Liver (tissue), 9 donors: ENCODE measurements around the gene DNM2. TPM values are rescaled to one million over a fixed set of nuclear protein-coding genes. Genes with fewer than 3 reads are reported as not detected.

ENCODE experiments used
- DNase-seq: peaks from one replicate; pipeline ENCODE4 v3.0.0-alpha.2; 2017; ENCODE audit warnings: low spot score
- H3K27ac ChIP-seq, 2 donors: one replicate each; pipeline ENCODE4 v1.7.0; 2013; ENCODE audit warnings: inconsistent platforms in 2 of 2, low read length in 2 of 2, control low read depth in 1 of 2, low read depth in 1 of 2, mild to moderate bottlenecking in 1 of 2
- H3K27me3 ChIP-seq, 4 donors: one replicate each; pipeline versions ENCODE4 v1.6.1 to v1.7.0; 2013; ENCODE audit warnings: low read length in 3 of 4, inconsistent platforms in 1 of 4, mild to moderate bottlenecking in 1 of 4, moderate library complexity in 1 of 4; ENCODE audit not compliant: control insufficient read depth in 4 of 4, insufficient read depth in 4 of 4
- H3K36me3 ChIP-seq, 4 donors: one replicate each; pipeline versions ENCODE4 v1.6.1 to v1.7.0; 2013; ENCODE audit warnings: low read length in 3 of 4, mild to moderate bottlenecking in 3 of 4, low read depth in 1 of 4, moderate library complexity in 1 of 4; ENCODE audit not compliant: control insufficient read depth in 4 of 4, insufficient read depth in 3 of 4
- H3K4me1 ChIP-seq, 4 donors: one replicate each; pipeline versions ENCODE4 v1.6.1 to v1.7.0; 2013; ENCODE audit warnings: low read length in 3 of 4, mild to moderate bottlenecking in 3 of 4, moderate library complexity in 1 of 4; ENCODE audit not compliant: control insufficient read depth in 4 of 4, insufficient read depth in 4 of 4
- H3K4me3 ChIP-seq, 3 donors: one replicate each; pipeline versions ENCODE4 v1.6.1 to v1.7.0; 2013; ENCODE audit warnings: low read length in 3 of 3, control low read depth in 1 of 3, low read depth in 1 of 3, mild to moderate bottlenecking in 1 of 3
- H3K9ac ChIP-seq, 2 donors: one replicate each; pipeline ENCODE4 v1.7.0; 2013; ENCODE audit warnings: low read length in 2 of 2, mild to moderate bottlenecking in 2 of 2, moderate library complexity in 2 of 2, control low read depth in 1 of 2, low read depth in 1 of 2
- H3K9me3 ChIP-seq, 4 donors: one replicate each; pipeline versions ENCODE4 v1.6.1 to v1.7.0; 2013; ENCODE audit warnings: low read length in 3 of 4; ENCODE audit not compliant: control insufficient read depth in 4 of 4
- ATF3 ChIP-seq: IDR thresholded peaks from 2 replicates; pipeline ENCODE4 v1.6.1; 2016; ENCODE audit warnings: antibody characterized with exemption
- CTCF ChIP-seq: fragments of 150-350 bp; IDR thresholded peaks from 2 replicates; pipeline ENCODE4 v1.5.1; 2017; ENCODE audit warnings: improper control_type of control experiment, low read depth, low read length; ENCODE audit not compliant: missing input control
- EGR1 ChIP-seq, 2 donors: IDR thresholded peaks; 2 replicates each; pipeline ENCODE4 v1.6.1; 2016 to 2018; ENCODE audit warnings: antibody characterized with exemption in 2 of 2, low read depth in 2 of 2
- FOXA1 ChIP-seq: IDR thresholded peaks from 2 replicates; pipeline ENCODE4 v1.6.1; 2016; ENCODE audit warnings: antibody characterized with exemption
- FOXA2 ChIP-seq: IDR thresholded peaks from 2 replicates; pipeline ENCODE4 v1.6.1; 2016; ENCODE audit warnings: antibody characterized with exemption
- GABPA ChIP-seq, 2 donors: IDR thresholded peaks in 1 of 2; conservative IDR thresholded peaks in 1 of 2; 2 replicates each; pipeline ENCODE4 v1.6.1; 2016; ENCODE audit warnings: antibody characterized with exemption in 2 of 2, mild to moderate bottlenecking in 1 of 2, moderate library complexity in 1 of 2
- HNF4A ChIP-seq, 2 donors: conservative IDR thresholded peaks; 2 replicates each; pipeline ENCODE4 v1.6.1; 2016; ENCODE audit warnings: antibody characterized with exemption in 2 of 2, mild to moderate bottlenecking in 2 of 2
- JUND ChIP-seq, 2 donors: IDR thresholded peaks; 2 replicates each; pipeline ENCODE4 v1.6.1; 2016; ENCODE audit warnings: antibody characterized with exemption in 2 of 2
- NR2F2 ChIP-seq: IDR thresholded peaks from 2 replicates; pipeline ENCODE4 v1.6.1; 2016; ENCODE audit warnings: antibody characterized with exemption
- RAD21 ChIP-seq, 2 donors: IDR thresholded peaks; 2 replicates each; pipeline ENCODE4 v1.6.1; 2016; ENCODE audit warnings: antibody characterized with exemption in 2 of 2, mild to moderate bottlenecking in 2 of 2
- RXRA ChIP-seq, 2 donors: IDR thresholded peaks; 2 replicates each; pipeline ENCODE4 v1.6.1; 2017 to 2018; ENCODE audit warnings: antibody characterized with exemption in 2 of 2, mild to moderate bottlenecking in 1 of 2
- SP1 ChIP-seq: IDR thresholded peaks from 2 replicates; pipeline ENCODE4 v1.6.1; 2018; ENCODE audit warnings: antibody characterized with exemption, mild to moderate bottlenecking
- TAF1 ChIP-seq: conservative IDR thresholded peaks from 2 replicates; pipeline ENCODE4 v1.6.1; 2016; ENCODE audit warnings: antibody characterized with exemption, mild to moderate bottlenecking
- YY1 ChIP-seq: IDR thresholded peaks from 2 replicates; pipeline ENCODE4 v1.6.1; 2016; ENCODE audit warnings: antibody characterized with exemption, mild to moderate bottlenecking
- WGBS: extraction: QIAGEN DNeasy Blood & Tissue Kit; methylation state at CpG from one replicate; pipeline ENCODE4 v1.1.7; 2013; 5-methylcytosine and 5-hydroxymethylcytosine counted together
- polyA plus RNA-seq, 2 donors: library from polyadenylated mRNA; stranded (reverse) in 1 of 2; unstranded in 1 of 2; fragments of 200-250 nt in 1 of 2; fragments of >200 nt in 1 of 2; fragmentation: Nextera tagmentation in 1 of 2; extraction: Ambion mirVana in 1 of 2; gene quantifications; one replicate each; pipeline versions ENCODE4 v1.2.1 to v1.2.3, GENCODE V29; 2013 to 2015
- total RNA-seq, 2 donors: library from RNA; depleted of rRNA; stranded (reverse); fragments of >200 nt; gene quantifications; one replicate each; pipeline ENCODE4 v1.2.3, GENCODE V29; 2014
- TF ChIP-seq, protein P1 (sequence below): IDR thresholded peaks from 2 replicates; pipeline ENCODE4 v1.6.1; 2016; ENCODE audit warnings: antibody characterized with exemption
- TF ChIP-seq, protein P2 (sequence below): IDR thresholded peaks from 2 replicates; pipeline ENCODE4 v1.6.1; 2016; ENCODE audit warnings: antibody characterized with exemption, mild to moderate bottlenecking
- TF ChIP-seq, protein P3 (sequence below): IDR thresholded peaks from 2 replicates; pipeline ENCODE4 v1.6.1; 2016; ENCODE audit warnings: antibody characterized with exemption
- donor health status: healthy.
- donor health status: healthy.
- donor health status: healthy.
- donor health status: healthy.
- donor health status: healthy.

DNM2 gene
- total and polyA plus RNA-seq, 4 donors: 23.1 to 95.1 (median 59.1) TPM

DNA sequence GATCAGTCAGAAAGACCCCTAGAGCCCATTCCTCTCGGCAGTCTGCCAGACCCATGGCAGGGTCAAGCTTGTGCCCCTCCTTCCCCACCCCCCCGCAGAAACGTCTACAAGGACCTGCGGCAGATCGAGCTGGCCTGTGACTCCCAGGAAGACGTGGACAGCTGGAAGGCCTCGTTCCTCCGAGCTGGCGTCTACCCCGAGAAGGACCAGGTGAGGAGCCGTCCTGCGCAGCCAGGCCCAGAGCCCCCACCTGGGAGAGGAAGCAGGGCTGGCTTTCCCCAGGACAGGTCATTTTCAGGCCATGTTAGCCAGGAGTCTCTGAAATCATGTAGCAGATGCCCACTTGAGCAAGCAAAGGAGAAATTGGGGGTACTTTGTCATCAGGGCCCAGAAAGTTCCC, 105.8 kb downstream of the DNM2 start:
- Histone ChIP-seq H3K27me3 (no peaks in the 10 kb centered on the region), H3K4me3 (no peak overlapping the region), H3K4me1 (no peaks in the 10 kb centered on the region), H3K9ac (no peak overlapping the region), H3K27ac (no peak overlapping the region), H3K36me3 (peaks cover 24 to 56% (median 36%) of the 10 kb centered on the region in 4 donors), H3K9me3 (no peaks in the 10 kb centered on the region)
- DNase-seq: no peak
- 96% methylated on average over 12 of the region's 12 CpGs for WGBS
- no peak for TF ChIP-seq FOXA2
- TF ChIP-seq FOXA1: no peak
- TF ChIP-seq, protein P1, sequence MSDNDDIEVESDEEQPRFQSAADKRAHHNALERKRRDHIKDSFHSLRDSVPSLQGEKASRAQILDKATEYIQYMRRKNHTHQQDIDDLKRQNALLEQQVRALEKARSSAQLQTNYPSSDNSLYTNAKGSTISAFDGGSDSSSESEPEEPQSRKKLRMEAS: no peak
- no peak for TF ChIP-seq SP1
- no peak for TF ChIP-seq GABPA (IDR thresholded peaks at IDR 0.05 in 1 of 2, conservative IDR thresholded peaks at IDR 0.05 in 1 of 2)
- no peak for TF ChIP-seq NR2F2
- no peak for TF ChIP-seq JUND (IDR thresholded peaks at IDR 0.05)
- TF ChIP-seq, protein P2, sequence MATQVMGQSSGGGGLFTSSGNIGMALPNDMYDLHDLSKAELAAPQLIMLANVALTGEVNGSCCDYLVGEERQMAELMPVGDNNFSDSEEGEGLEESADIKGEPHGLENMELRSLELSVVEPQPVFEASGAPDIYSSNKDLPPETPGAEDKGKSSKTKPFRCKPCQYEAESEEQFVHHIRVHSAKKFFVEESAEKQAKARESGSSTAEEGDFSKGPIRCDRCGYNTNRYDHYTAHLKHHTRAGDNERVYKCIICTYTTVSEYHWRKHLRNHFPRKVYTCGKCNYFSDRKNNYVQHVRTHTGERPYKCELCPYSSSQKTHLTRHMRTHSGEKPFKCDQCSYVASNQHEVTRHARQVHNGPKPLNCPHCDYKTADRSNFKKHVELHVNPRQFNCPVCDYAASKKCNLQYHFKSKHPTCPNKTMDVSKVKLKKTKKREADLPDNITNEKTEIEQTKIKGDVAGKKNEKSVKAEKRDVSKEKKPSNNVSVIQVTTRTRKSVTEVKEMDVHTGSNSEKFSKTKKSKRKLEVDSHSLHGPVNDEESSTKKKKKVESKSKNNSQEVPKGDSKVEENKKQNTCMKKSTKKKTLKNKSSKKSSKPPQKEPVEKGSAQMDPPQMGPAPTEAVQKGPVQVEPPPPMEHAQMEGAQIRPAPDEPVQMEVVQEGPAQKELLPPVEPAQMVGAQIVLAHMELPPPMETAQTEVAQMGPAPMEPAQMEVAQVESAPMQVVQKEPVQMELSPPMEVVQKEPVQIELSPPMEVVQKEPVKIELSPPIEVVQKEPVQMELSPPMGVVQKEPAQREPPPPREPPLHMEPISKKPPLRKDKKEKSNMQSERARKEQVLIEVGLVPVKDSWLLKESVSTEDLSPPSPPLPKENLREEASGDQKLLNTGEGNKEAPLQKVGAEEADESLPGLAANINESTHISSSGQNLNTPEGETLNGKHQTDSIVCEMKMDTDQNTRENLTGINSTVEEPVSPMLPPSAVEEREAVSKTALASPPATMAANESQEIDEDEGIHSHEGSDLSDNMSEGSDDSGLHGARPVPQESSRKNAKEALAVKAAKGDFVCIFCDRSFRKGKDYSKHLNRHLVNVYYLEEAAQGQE: no peak
- no peak for TF ChIP-seq ATF3
- TF ChIP-seq, protein P3, sequence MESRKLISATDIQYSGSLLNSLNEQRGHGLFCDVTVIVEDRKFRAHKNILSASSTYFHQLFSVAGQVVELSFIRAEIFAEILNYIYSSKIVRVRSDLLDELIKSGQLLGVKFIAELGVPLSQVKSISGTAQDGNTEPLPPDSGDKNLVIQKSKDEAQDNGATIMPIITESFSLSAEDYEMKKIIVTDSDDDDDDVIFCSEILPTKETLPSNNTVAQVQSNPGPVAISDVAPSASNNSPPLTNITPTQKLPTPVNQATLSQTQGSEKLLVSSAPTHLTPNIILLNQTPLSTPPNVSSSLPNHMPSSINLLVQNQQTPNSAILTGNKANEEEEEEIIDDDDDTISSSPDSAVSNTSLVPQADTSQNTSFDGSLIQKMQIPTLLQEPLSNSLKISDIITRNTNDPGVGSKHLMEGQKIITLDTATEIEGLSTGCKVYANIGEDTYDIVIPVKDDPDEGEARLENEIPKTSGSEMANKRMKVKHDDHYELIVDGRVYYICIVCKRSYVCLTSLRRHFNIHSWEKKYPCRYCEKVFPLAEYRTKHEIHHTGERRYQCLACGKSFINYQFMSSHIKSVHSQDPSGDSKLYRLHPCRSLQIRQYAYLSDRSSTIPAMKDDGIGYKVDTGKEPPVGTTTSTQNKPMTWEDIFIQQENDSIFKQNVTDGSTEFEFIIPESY: no peak

- WGBS: 90% methylated on average over 7 of the region's 7 CpGs
- H3K9ac ChIP-seq: no peak overlapping the region
- H3K27ac ChIP-seq: no peak overlapping the region
- H3K36me3 ChIP-seq: peaks cover 12 to 57% (median 33%) of the 10 kb centered on the region in 4 donors
- no peaks in the 10 kb centered on the region for H3K9me3 ChIP-seq
- H3K4me1 ChIP-seq: no peaks in the 10 kb centered on the region
- H3K4me3 ChIP-seq: no peak overlapping the region
- no peaks in the 10 kb centered on the region for H3K27me3 ChIP-seq
- DNase-seq: no peak
- TF ChIP-seq SP1: no peak
- no peak for TF ChIP-seq HNF4A (conservative IDR thresholded peaks at IDR 0.05)
- no peak for TF ChIP-seq JUND (IDR thresholded peaks at IDR 0.05)
- TF ChIP-seq EGR1 (IDR thresholded peaks at IDR 0.05; ENCODE audit: low read depth in 2 of 2): no peak
- TF ChIP-seq, protein P1: no peak
- no peak for TF ChIP-seq GABPA (IDR thresholded peaks at IDR 0.05 in 1 of 2, conservative IDR thresholded peaks at IDR 0.05 in 1 of 2)
- no peak for TF ChIP-seq FOXA2
- TF ChIP-seq, protein P2: no peak
- no peak for TF ChIP-seq RAD21 (IDR thresholded peaks at IDR 0.05)
- no peak for TF ChIP-seq FOXA1
- no peak for TF ChIP-seq TAF1
- no peak for TF ChIP-seq NR2F2
- no peak for TF ChIP-seq ATF3
- TF ChIP-seq, protein P3: no peak
- no peak for TF ChIP-seq CTCF
- TF ChIP-seq YY1: no peak
- TF ChIP-seq RXRA (IDR thresholded peaks at IDR 0.05): no peak
Observed at GRCh38 chr19:10826231-10826630, 108.4 kb downstream of the DNM2 start.
